Activated effector memory CD4-positive, alpha-beta T cell treated with Interleukin-2 at 50 U/mL for 16 hours (primary cell): Measurements from ENCODE around the gene PPM1D.

ENCODE experiments used
- DNase-seq: peaks from one replicate; pipeline ENCODE4 v3.0.0-alpha.2; 2020

The PPM1D gene

GRCh38 chr17:60676758-60677307, 76.8 kb downstream of the PPM1D start:
- no peak for DNase-seq

GRCh38 chr17:60677308-60678117, 77.5 kb downstream of the PPM1D start, which contains the start of gene BCAS3:
Gene BCAS3, plus strand, starts transcription at chr17:60677851.
- DNase-seq = peak; percentile 94

- no peak for DNase-seq
Observed at GRCh38 chr17:60678118-60678444, 78.1 kb downstream of the PPM1D start.

GRCh38 chr17:60679287-60679686, 79.3 kb downstream of the PPM1D start:
- no peak for DNase-seq

- DNase-seq = no peak
Observed at GRCh38 chr17:60680754-60681153, 80.8 kb downstream of the PPM1D start.

GRCh38 chr17:60685437-60685836, 85.4 kb downstream of the PPM1D start:
- DNase-seq = no peak

- no peak for DNase-seq
Observed at GRCh38 chr17:60695960-60696359, 96.0 kb downstream of the PPM1D start.

- no peak for DNase-seq
Observed at GRCh38 chr17:60699090-60699489, 99.1 kb downstream of the PPM1D start.

GRCh38 chr17:60704170-60704569, 104.2 kb downstream of the PPM1D start:
- no peak for DNase-seq

- DNase-seq = no peak
Observed at GRCh38 chr17:60712675-60713074, 112.7 kb downstream of the PPM1D start.

GRCh38 chr17:60713608-60714007, 113.6 kb downstream of the PPM1D start:
- DNase-seq = no peak
